Activated naive CD8-positive, alpha-beta T cell treated with anti-CD3 and anti-CD28 coated beads, Interleukin-2, amount 50 U/mL, for 16 hours (primary cell): Measurements from ENCODE around the gene RFX4.
"Not testable (repeated sequence)": the region's sequence is repeated elsewhere in the genome, so short reads cannot be mapped to it uniquely, and the experiment has no call there.

Experiments
- DNase-seq: peaks from one replicate; pipeline ENCODE4 v3.0.0-alpha.2; 2020; ENCODE audit warnings: low read depth, low spot score

Gene RFX4

GRCh38 chr12:106590601-106591000 is 7.8 kb downstream of the RFX4 start:
- no peak for DNase-seq

GRCh38 chr12:106594447-106594846 is 11.6 kb downstream of the RFX4 start:
- DNase-seq = no peak

GRCh38 chr12:106595268-106595667 is 12.5 kb downstream of the RFX4 start:
- DNase-seq = no peak

GRCh38 chr12:106598003-106598402 is 15.2 kb downstream of the RFX4 start:
- no peak for DNase-seq

GRCh38 chr12:106599302-106599701 is 16.5 kb downstream of the RFX4 start:
- DNase-seq = no peak

- DNase-seq = no peak
These were observed 17.7 kb downstream of the RFX4 start for GRCh38 chr12:106600503-106600902.

GRCh38 chr12:106601031-106601430 is 18.2 kb downstream of the RFX4 start:
- no peak for DNase-seq

GRCh38 chr12:106601496-106601895 is 18.7 kb downstream of the RFX4 start:
- DNase-seq = no peak

GRCh38 chr12:106602076-106602475 is 19.3 kb downstream of the RFX4 start:
- no peak for DNase-seq

- DNase-seq = no peak
These were observed 22.4 kb downstream of the RFX4 start for GRCh38 chr12:106605254-106605653.

GRCh38 chr12:106620588-106620987 is 37.8 kb downstream of the RFX4 start:
- not testable (repeated sequence) for DNase-seq

- no peak for DNase-seq
These were observed 43.2 kb downstream of the RFX4 start for GRCh38 chr12:106625976-106626375.

- DNase-seq = no peak
These were observed 47.2 kb downstream of the RFX4 start for GRCh38 chr12:106629797-106630659.

GRCh38 chr12:106631150-106631549 is 48.3 kb downstream of the RFX4 start:
- no peak for DNase-seq

- DNase-seq = no peak
These were observed 49.0 kb downstream of the RFX4 start for GRCh38 chr12:106631797-106632196.

- DNase-seq = no peak
These were observed 50.1 kb downstream of the RFX4 start for GRCh38 chr12:106632797-106633450.

- no peak for DNase-seq
These were observed 50.6 kb downstream of the RFX4 start for GRCh38 chr12:106633451-106633823.

- DNase-seq = no peak
These were observed 51.4 kb downstream of the RFX4 start for GRCh38 chr12:106634206-106634605.

GRCh38 chr12:106643000-106643399 is 60.2 kb downstream of the RFX4 start:
- DNase-seq = no peak

- no peak for DNase-seq
These were observed 61.7 kb downstream of the RFX4 start for GRCh38 chr12:106644335-106645073.

- DNase-seq = no peak
These were observed 62.2 kb downstream of the RFX4 start for GRCh38 chr12:106645074-106645421.

GRCh38 chr12:106645465-106646330 is 62.9 kb downstream of the RFX4 start:
- DNase-seq = no peak
